K562 (cell line): Measurements from ENCODE around the gene CNDP1. TPM values are rescaled to one million over a fixed set of nuclear protein-coding genes. Genes with fewer than 3 reads are reported as not detected.

Source experiments
- BCL6 ChIP-seq: fragments of 250-450 bp; sonication (Bioruptor Pico); IDR thresholded peaks from 2 replicates; pipeline ENCODE4 v1.4.0; 2020
- HNRNPLL ChIP-seq: fragments of 200-400 bp; formaldehyde crosslinking; IDR thresholded peaks from 2 replicates; pipeline ENCODE4 v1.6.1; 2017; ENCODE audit warnings: low read length, low read depth, mild to moderate bottlenecking; ENCODE audit not compliant: poor library complexity, severe bottlenecking
- MEF2A ChIP-seq: IDR thresholded peaks from 2 replicates; pipeline ENCODE4 v1.6.1; 2011; ENCODE audit warnings: low read depth, mild to moderate bottlenecking, low read length, moderate library complexity; ENCODE audit not compliant: control insufficient read depth
- NR2C2 ChIP-seq, 2 experiments: fragments of 200-800 bp in 1 of 2; sonication (Bioruptor generic) in 1 of 2; sonication (generic) in 1 of 2; formaldehyde crosslinking in 1 of 2; IDR thresholded peaks; 2 replicates each; pipeline versions ENCODE4 v1.6.1 to v1.8.0; 2016 to 2022; ENCODE audit warnings: mild to moderate bottlenecking in 1 of 2, missing compliant biosample characterization in 1 of 2, missing genetic modification characterization in 1 of 2, missing genetic modification reagents in 1 of 2
- RBM25 ChIP-seq: fragments of 200-400 bp; formaldehyde crosslinking; IDR thresholded peaks from 2 replicates; pipeline ENCODE4 v1.6.1; 2018; ENCODE audit warnings: low read length, low read depth, moderate library complexity; ENCODE audit not compliant: severe bottlenecking
- polyA plus RNA-seq, 8 experiments: library from polyadenylated mRNA; depleted of rRNA in 4 of 8; stranded (reverse) in 5 of 8; unstranded in 3 of 8; fragments of >200 nt; fragmentation: Nextera tagmentation in 2 of 8; fragmentation: Illumina TruSeq in 1 of 8; extraction: Ambion mirVana in 2 of 8; extraction: Trizol in 1 of 8; gene quantifications; 2 replicates each; pipeline versions ENCODE4 v1.2.1 to v1.2.3, GENCODE V29; 2011 to 2014; ENCODE audit warnings: inconsistent platforms in 1 of 8, missing spikeins in 1 of 8
- total RNA-seq, 7 experiments: library from RNA; depleted of rRNA in 6 of 7; stranded (reverse); fragments of >200 nt in 6 of 7; fragmentation: Illumina TruSeq in 2 of 7; extraction: Trizol in 2 of 7; gene quantifications; 2 replicates each; pipeline versions ENCODE4 v1.2.1 to v1.2.3, GENCODE V29; 2011 to 2021; ENCODE audit warnings: low replicate concordance in 1 of 7
- TF ChIP-seq, protein P1 (sequence below), 2 experiments: fragments of 450-650 bp; formaldehyde crosslinking in 1 of 2; IDR thresholded peaks; 2 replicates each; pipeline versions ENCODE4 v1.4.0 to v1.6.1; 2014 to 2020; ENCODE audit warnings: mild to moderate bottlenecking in 2 of 2, borderline replicate concordance in 1 of 2, low read depth in 1 of 2
- TF ChIP-seq, protein P2 (sequence below): sonication (generic); formaldehyde crosslinking; IDR thresholded peaks from 2 replicates; pipeline ENCODE4 v1.8.1; 2023; ENCODE audit warnings: mild to moderate bottlenecking, missing genetic modification reagents
- TF ChIP-seq, protein P3 (sequence below), 3 experiments: IDR thresholded peaks in 2 of 3; conservative IDR thresholded peaks in 1 of 3; 2 replicates each; pipeline ENCODE4 v1.5.1; 2011 to 2012; ENCODE audit warnings: low read length in 3 of 3, mild to moderate bottlenecking in 3 of 3, control low read depth in 2 of 3, improper control_type of control experiment in 1 of 3, inconsistent platforms in 1 of 3, low read depth in 1 of 3, mixed read lengths in 1 of 3, moderate library complexity in 1 of 3; ENCODE audit not compliant: insufficient read depth in 2 of 3
- TF ChIP-seq, protein P4 (sequence below): fragments of 450-650 bp; IDR thresholded peaks from 2 replicates; pipeline ENCODE4 v1.6.1; 2017; ENCODE audit warnings: mild to moderate bottlenecking, moderate library complexity
- TF ChIP-seq, protein P5 (sequence below): IDR thresholded peaks from 3 replicates; pipeline ENCODE4 v1.6.1; 2011; ENCODE audit warnings: borderline replicate concordance, mild to moderate bottlenecking; ENCODE audit not compliant: insufficient read length, insufficient read depth

Gene CNDP1
- total and polyA plus RNA-seq, 9 of the 15 experiments (the other 6 are each of a cell fraction or from before 2014, with no cell fraction given), result not detected

DNA sequence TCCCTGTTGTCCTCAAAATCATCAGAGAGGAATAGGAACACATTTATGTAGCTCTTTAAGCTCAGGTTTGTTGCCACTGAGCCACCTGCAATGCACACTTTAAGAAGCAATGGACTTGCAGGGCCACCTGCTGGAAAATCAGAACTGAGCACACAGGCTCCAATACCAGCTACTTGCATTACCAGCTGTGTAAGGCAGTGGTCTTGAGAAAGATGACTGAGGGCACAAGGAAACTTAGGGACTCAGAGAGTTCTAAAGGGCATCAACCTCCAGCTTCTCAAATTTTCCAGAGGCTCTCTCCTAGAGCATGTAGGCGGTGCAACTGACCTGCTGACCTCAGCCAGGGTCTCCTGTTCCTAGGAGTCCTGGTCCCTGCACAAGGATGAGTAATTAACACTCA is 40.6 kb upstream of the CNDP1 start (continued):
- TF ChIP-seq, protein P1, sequence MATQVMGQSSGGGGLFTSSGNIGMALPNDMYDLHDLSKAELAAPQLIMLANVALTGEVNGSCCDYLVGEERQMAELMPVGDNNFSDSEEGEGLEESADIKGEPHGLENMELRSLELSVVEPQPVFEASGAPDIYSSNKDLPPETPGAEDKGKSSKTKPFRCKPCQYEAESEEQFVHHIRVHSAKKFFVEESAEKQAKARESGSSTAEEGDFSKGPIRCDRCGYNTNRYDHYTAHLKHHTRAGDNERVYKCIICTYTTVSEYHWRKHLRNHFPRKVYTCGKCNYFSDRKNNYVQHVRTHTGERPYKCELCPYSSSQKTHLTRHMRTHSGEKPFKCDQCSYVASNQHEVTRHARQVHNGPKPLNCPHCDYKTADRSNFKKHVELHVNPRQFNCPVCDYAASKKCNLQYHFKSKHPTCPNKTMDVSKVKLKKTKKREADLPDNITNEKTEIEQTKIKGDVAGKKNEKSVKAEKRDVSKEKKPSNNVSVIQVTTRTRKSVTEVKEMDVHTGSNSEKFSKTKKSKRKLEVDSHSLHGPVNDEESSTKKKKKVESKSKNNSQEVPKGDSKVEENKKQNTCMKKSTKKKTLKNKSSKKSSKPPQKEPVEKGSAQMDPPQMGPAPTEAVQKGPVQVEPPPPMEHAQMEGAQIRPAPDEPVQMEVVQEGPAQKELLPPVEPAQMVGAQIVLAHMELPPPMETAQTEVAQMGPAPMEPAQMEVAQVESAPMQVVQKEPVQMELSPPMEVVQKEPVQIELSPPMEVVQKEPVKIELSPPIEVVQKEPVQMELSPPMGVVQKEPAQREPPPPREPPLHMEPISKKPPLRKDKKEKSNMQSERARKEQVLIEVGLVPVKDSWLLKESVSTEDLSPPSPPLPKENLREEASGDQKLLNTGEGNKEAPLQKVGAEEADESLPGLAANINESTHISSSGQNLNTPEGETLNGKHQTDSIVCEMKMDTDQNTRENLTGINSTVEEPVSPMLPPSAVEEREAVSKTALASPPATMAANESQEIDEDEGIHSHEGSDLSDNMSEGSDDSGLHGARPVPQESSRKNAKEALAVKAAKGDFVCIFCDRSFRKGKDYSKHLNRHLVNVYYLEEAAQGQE (IDR thresholded peaks at IDR 0.05; ENCODE audit: borderline replicate concordance), result peak; percentile 39; the same call in 1 of the 2 replicates
- TF ChIP-seq, protein P1 (CRISPR knock-in tag; IDR thresholded peaks at IDR 0.05; ENCODE audit: low read depth), result no peak
- TF ChIP-seq RBM25, result no peak
- TF ChIP-seq BCL6 (CRISPR knock-in tag), result no peak
- TF ChIP-seq, protein P2, sequence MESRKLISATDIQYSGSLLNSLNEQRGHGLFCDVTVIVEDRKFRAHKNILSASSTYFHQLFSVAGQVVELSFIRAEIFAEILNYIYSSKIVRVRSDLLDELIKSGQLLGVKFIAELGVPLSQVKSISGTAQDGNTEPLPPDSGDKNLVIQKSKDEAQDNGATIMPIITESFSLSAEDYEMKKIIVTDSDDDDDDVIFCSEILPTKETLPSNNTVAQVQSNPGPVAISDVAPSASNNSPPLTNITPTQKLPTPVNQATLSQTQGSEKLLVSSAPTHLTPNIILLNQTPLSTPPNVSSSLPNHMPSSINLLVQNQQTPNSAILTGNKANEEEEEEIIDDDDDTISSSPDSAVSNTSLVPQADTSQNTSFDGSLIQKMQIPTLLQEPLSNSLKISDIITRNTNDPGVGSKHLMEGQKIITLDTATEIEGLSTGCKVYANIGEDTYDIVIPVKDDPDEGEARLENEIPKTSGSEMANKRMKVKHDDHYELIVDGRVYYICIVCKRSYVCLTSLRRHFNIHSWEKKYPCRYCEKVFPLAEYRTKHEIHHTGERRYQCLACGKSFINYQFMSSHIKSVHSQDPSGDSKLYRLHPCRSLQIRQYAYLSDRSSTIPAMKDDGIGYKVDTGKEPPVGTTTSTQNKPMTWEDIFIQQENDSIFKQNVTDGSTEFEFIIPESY (CRISPR knock-in tag), result no peak
- TF ChIP-seq, protein P3, sequence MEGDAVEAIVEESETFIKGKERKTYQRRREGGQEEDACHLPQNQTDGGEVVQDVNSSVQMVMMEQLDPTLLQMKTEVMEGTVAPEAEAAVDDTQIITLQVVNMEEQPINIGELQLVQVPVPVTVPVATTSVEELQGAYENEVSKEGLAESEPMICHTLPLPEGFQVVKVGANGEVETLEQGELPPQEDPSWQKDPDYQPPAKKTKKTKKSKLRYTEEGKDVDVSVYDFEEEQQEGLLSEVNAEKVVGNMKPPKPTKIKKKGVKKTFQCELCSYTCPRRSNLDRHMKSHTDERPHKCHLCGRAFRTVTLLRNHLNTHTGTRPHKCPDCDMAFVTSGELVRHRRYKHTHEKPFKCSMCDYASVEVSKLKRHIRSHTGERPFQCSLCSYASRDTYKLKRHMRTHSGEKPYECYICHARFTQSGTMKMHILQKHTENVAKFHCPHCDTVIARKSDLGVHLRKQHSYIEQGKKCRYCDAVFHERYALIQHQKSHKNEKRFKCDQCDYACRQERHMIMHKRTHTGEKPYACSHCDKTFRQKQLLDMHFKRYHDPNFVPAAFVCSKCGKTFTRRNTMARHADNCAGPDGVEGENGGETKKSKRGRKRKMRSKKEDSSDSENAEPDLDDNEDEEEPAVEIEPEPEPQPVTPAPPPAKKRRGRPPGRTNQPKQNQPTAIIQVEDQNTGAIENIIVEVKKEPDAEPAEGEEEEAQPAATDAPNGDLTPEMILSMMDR (IDR thresholded peaks at IDR 0.05 in 2 of 3, conservative IDR thresholded peaks at IDR 0.05 in 1 of 3; ENCODE audit: insufficient read depth in 2 of 3, low read depth in 1 of 3, low read length in 3 of 3), result peak; percentile 45 to 59 (median 46); a peak in 5 of 6 replicates
- TF ChIP-seq, protein P4, sequence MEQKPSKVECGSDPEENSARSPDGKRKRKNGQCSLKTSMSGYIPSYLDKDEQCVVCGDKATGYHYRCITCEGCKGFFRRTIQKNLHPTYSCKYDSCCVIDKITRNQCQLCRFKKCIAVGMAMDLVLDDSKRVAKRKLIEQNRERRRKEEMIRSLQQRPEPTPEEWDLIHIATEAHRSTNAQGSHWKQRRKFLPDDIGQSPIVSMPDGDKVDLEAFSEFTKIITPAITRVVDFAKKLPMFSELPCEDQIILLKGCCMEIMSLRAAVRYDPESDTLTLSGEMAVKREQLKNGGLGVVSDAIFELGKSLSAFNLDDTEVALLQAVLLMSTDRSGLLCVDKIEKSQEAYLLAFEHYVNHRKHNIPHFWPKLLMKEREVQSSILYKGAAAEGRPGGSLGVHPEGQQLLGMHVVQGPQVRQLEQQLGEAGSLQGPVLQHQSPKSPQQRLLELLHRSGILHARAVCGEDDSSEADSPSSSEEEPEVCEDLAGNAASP, result no peak
- TF ChIP-seq, protein P5, sequence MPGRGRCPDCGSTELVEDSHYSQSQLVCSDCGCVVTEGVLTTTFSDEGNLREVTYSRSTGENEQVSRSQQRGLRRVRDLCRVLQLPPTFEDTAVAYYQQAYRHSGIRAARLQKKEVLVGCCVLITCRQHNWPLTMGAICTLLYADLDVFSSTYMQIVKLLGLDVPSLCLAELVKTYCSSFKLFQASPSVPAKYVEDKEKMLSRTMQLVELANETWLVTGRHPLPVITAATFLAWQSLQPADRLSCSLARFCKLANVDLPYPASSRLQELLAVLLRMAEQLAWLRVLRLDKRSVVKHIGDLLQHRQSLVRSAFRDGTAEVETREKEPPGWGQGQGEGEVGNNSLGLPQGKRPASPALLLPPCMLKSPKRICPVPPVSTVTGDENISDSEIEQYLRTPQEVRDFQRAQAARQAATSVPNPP, result no peak
- no peak for TF ChIP-seq MEF2A
- TF ChIP-seq NR2C2 (CRISPR knock-in tag; IDR thresholded peaks at IDR 0.05), result no peak
- TF ChIP-seq NR2C2 (tag; IDR thresholded peaks at IDR 0.05), result no peak
- TF ChIP-seq HNRNPLL, result no peak
